GM19351 (cell line): ENCODE data around the gene SLC30A4.
A peak's percentile ranks its signal among the peaks of the same experiment; 100 is the strongest.
"Not testable (repeated sequence)": the region's sequence is repeated elsewhere in the genome, so short reads cannot be mapped to it uniquely, and the experiment has no call there.

Experiments used
- ATAC-seq: cut with Tn5 transposase; IDR thresholded peaks from one replicate; pipeline ENCODE4 v1.9.1; 2021; ENCODE audit warnings: mild to moderate bottlenecking, moderate library complexity; ENCODE audit not compliant: unreplicated experiment

The SLC30A4 gene

DNA sequence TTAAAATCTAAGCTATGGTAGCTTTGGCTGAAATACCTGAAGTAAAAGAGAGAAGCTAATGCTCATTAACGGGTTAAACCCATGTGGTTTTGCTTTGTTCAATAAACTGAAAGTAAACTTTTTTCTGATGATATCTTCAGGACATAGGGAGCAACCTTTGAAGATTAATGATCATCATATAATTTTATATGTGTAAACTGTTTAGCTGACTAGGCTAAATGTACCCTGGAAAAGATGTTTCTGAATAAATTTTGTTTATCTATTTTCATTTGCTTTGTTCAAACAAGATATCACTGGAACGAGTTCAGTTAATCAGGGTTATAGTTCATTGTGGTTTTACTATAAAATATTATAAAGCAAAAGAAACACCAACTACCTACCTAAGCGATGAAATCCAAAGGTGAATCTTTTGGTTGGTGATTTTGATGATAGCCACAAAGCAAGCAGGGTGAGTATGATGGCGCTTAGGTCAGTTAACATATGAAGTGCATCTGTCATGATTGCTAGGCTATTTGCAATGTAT is 11.7 kb downstream of the SLC30A4 start:
- no peak for ATAC-seq

GRCh38 chr15:45507143-45507542 is 15.4 kb downstream of the SLC30A4 start:
- not testable (repeated sequence) for ATAC-seq

DNA sequence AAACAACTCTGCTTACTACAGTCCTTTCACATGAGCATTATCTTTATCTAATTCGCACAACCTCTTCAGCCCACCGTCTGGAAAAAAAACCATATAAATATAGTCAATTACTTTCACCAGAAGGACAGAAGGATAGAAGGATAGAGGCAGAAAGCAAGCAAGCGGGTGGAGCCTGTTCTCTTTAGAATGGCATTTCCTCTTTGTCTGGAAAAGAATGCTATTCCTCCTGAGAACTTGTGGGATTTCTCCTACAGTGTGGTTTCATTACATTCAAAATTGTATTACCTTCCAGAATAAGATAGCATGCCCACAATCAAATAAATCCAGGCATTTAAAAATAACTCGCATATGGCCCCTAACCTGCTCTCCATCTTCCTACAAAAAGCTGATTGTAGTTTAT is 23.1 kb downstream of the SLC30A4 start:
- no peak for ATAC-seq

DNA sequence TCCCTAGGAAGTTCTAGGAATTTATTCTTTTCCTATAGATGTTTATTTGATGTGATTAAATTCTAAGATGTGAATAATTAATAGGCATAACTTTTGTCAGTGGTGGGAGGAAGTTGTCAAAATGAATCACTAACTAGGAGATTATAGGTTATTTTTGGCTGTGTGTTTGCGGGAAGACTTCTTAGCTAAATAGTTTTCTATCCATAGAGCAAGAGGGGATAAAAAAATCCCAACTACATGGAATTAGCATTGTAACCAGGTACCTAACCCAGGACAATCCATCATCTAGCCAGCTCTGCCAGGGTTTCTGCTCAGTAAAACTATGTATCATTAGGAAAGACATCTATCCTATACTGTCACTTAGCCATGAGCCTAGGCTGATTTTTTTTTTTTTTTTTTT is 23.9 kb downstream of the SLC30A4 start:
- no peak for ATAC-seq

DNA sequence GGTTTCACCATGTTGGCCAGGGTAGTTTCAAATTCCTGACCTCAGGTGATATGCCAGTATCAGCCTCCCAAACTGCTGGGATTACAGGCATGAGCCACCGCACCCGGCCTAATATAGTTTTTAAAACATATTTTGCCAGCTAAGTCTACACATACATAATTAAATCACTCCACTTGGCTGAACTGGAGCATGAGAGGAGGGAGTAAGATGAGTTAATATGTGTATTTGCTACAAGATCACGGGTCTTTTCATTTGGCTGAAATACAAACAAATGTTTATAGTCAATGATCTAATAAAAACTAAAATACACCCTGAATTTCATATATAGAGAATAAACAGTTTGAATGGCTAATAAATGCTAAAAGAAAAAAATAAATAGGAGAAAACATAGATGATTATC is 25.3 kb downstream of the SLC30A4 start:
- no peak for ATAC-seq

DNA sequence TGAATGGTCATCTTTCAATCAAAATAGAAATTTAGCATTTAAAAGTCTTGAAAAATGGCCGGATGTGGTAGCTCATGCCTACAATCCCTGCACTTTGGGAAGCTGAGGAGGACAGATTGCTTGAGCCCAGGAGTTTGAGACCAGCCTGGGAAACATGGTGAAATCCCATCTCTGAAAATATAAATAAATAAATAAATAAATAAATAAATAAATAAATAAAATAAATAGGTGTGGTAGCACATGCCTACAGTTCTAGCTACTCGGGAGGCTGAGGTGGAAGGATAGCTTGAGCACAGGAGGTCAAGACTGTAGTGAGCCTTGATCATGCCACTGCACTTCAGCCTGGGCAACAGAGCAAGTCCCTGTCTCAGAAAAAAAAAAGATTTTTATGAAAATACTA is 25.9 kb downstream of the SLC30A4 start:
- no peak for ATAC-seq

DNA sequence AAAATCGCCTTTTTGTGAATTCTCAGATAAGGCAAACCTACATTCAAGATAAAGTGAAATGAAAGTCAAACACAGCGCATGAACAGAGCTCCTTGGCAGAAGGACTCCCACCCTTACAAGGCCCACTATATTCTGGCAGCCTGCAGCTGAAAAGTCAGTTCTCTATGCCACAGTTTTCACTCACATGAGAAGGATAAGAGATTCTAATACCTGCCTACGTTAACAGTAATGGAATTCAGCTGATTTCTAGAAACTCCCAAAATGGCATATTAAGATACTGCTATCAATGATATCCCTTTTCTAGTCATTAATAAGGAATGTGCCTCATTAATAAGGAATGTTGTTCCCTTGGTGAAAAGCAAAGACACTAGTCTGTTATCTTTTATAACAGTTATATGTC is 27.0 kb downstream of the SLC30A4 start:
- ATAC-seq = no peak

- ATAC-seq = no peak
These were observed 32.8 kb downstream of the SLC30A4 start for GRCh38 chr15:45489690-45490238.

DNA sequence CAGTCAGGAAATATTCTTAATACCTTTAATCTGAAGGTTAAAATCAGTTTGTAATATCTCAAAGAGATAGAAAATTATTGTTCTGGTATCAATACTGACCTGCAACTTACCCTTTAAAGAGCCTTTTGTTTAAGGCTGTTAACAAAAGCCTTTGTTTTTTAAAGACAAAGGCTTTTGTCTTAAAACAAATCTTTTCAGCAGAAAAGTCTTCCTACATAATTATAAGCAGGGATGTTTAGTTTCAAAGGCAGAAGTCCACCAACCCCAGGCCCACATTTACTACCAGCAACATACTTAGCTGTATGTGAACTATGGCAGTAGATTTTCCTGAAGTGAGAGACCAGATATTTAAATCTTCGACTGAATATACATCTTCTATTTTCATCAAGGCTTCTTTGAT is 36.2 kb downstream of the SLC30A4 start:
- ATAC-seq = no peak

- ATAC-seq = no peak
These were observed 41.4 kb downstream of the SLC30A4 start for GRCh38 chr15:45481135-45481534.

DNA sequence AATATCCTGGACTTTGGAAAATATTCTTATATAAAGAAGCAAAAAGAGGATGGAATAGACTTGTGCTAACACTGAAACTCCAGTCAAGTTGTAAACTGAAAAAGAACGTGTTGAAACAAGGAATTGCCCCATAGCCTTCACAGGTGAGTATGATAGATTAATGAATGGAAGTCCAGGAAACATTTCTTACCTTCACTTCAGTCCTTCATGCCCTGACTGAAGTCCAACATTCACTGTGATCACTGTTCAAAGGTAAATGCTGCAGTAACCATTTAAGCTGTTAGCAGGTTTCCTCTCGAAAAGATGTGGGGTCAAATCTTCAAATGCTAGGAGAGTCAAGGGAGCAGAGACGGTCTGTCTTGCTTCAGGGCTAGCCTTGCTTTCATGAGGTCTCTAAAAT is 46.1 kb downstream of the SLC30A4 start:
- no peak for ATAC-seq

DNA sequence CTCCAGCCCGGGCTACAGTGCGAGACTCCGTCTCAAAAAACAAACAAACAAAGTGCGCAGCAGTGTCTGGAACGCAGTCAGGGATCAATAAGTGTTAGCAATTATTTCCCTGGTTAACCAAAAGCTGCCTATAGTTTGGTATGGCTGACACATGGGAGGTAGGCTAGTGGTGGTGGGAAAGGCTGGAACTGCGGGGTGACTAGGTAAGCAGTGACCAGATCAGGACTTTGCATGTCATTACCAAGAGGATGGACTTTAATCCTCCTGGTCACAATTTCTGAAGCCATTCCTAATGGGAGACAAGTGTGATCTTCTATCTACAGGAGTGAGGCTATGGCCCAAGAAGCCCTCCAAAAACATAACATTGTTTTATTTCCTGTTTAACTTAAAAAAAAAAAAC is 47.8 kb downstream of the SLC30A4 start:
- ATAC-seq = no peak

DNA sequence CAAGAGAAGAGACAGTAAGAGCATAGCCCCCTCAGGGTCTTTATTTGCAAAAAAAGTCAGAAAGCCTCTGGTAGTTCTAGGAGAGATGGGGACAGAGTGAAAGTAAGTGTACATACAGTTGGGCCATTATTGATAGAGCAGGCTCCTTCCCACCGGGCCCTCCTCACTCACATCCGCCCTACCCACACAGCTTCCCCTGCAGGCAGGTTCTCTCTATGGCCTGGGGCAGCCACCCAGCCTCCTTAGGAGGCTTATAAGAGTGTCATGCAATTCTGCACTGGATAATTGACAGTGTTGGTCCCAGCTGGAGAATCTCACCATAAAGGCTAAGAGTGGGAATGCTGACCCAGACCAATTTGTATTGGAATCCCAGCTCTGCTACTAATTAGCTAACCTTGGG is 49.5 kb downstream of the SLC30A4 start:
- ATAC-seq = no peak

- no peak for ATAC-seq
These were observed 51.4 kb downstream of the SLC30A4 start for GRCh38 chr15:45471151-45471550.

- no peak for ATAC-seq
These were observed 53.1 kb downstream of the SLC30A4 start for GRCh38 chr15:45469441-45469840.

GRCh38 chr15:45469027-45469426 is 53.5 kb downstream of the SLC30A4 start:
- no peak for ATAC-seq

GRCh38 chr15:45468294-45468693 is 54.3 kb downstream of the SLC30A4 start:
- no peak for ATAC-seq

GRCh38 chr15:45458746-45459403 is 63.7 kb downstream of the SLC30A4 start:
- ATAC-seq = no peak

- peak; percentile 63 for ATAC-seq
These were observed 64.7 kb downstream of the SLC30A4 start for GRCh38 chr15:45457641-45458539.

- ATAC-seq = no peak
These were observed 65.3 kb downstream of the SLC30A4 start for GRCh38 chr15:45457220-45457619.

DNA sequence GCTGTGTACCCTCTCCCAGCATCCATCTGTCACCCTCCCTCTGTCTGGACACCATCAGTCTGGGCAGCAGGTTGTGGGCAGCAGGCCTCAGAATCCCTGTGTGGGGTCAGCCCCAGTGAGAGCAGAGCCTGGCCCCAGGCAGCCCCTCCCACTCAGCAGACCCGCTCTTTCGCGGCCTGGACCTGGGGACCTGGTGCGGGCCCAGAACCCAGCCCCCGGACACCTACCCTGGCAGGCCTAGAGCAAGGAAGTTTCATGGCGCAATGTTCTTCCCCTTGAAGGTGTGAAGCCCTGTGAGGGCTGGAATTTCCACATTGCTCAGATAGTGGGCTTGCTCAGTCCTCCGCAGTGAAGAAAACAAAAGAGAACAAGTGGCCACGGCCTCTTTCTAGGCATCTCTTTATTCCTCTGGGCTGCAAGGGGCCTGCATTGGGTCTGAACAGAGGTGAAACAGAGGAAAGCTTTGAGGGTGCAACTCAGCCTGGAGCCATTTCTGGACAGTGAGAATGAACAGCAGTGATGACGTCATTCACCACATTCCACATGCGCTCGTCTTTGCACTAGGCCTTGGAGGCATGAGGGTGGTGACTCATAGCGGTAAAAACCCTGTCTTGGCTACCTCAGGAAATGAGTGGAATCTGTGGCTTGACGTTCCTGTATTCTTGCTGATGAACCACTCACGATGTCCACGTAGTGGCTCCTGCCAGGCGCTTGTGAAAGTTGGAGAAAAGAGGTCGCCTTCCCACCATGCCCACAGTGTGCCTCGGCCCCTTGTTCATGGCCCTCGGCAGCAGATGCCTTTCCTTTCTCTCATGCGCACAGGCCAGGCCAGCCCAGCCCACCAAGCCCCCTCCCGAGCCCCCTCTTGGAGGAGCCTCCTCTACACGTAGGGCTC is 66.1 kb downstream of the SLC30A4 start:
- no peak for ATAC-seq
